Measurements from ENCODE around the gene HDAC2. TPM values are rescaled to one million over a fixed set of nuclear protein-coding genes. Genes with fewer than 3 reads are reported as not detected.
A peak's percentile ranks its signal among the peaks of the same experiment; 100 is the strongest.
"Not testable (repeated sequence)": the region's sequence is repeated elsewhere in the genome, so short reads cannot be mapped to it uniquely, and the experiment has no call there.

HDAC2 gene
- total RNA-seq, 1 donor from 2014 or later: 128 TPM

DNA sequence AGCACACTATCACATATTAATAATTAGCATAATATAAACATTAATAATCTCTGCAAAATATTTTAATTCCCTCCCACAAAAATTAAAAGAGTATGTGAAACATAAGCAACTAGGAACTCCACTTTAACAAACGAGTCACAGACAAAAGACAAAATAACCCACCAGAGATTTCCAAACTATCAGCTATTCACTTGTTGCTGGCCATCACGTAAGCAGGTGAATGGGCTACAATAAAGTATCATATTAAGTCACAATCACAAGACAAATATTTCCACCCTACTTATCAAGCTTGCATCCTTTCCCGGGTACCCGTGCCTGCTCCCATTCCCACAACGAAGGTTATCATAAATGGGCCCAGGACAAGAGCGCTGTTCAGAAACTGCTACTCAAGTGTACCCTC is 2.5 kb downstream of the HDAC2 start:
- intact Hi-C loops (cut with micrococcal nuclease): loop anchor here (10.0 kb wide), 1 partner anchor 334 kb away; no protein-coding TSS in a partner anchor
- Mint-ChIP-seq H3K27ac (no peak overlapping the region), H3K4me3 (peak overlapping the region; percentile 97), H3K4me1 (ENCODE audit: low read depth) (peaks cover 38% of the 10 kb centered on the region), H3K36me3 (ENCODE audit: low read depth) (peaks cover 4% of the 10 kb centered on the region), H3K27me3 (ENCODE audit: insufficient read depth) (peaks cover 4% of the 10 kb centered on the region), H3K9me3 (no peaks in the 10 kb centered on the region)
- no peak for DNase-seq (ENCODE audit: low spot score)

DNA sequence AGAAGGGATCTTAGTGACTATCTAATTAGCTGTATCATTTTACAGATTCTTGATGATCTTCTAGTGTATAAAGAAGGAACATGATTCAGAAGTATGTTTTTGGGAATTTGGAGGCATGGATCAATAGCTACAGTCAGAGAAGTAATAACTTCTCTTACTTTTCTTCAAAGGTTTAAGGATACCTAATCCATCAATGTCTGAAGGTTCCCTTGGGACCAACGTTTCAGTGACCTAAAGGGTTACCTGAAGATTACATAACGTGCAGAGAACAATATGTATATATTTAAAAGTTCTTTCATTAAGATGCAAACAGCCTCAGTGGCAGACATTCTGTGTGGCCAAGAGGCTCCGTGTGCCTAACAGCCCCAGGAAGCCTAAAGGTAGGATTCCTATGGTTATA is 3.2 kb downstream of the HDAC2 start:
- intact Hi-C loops (cut with micrococcal nuclease): loop anchor here (10.0 kb wide), 1 partner anchor 333 kb away; no protein-coding TSS in a partner anchor
- Mint-ChIP-seq H3K27me3 (ENCODE audit: insufficient read depth) (peaks cover 4% of the 10 kb centered on the region), H3K27ac (no peak overlapping the region), H3K36me3 (ENCODE audit: low read depth) (peaks cover 4% of the 10 kb centered on the region), H3K4me1 (ENCODE audit: low read depth) (peaks cover 38% of the 10 kb centered on the region), H3K4me3 (no peak overlapping the region), H3K9me3 (no peaks in the 10 kb centered on the region)
- DNase-seq (ENCODE audit: low spot score): no peak

GRCh38 chr6:113960795-113961194 is 10.2 kb downstream of the HDAC2 start:
- no peak overlapping the region for H3K4me3 Mint-ChIP-seq
- H3K27ac Mint-ChIP-seq: no peak overlapping the region
- DNase-seq (ENCODE audit: low spot score): no peak
- peaks cover 22% of the 10 kb centered on the region for H3K36me3 Mint-ChIP-seq (ENCODE audit: low read depth)
- no peaks in the 10 kb centered on the region for H3K27me3 Mint-ChIP-seq (ENCODE audit: insufficient read depth)
- H3K4me1 Mint-ChIP-seq (ENCODE audit: low read depth): peaks cover 15% of the 10 kb centered on the region
- intact Hi-C loops (cut with micrococcal nuclease): loop anchor here (10.0 kb wide), 1 partner anchor 326 kb away; no protein-coding TSS in a partner anchor
- H3K9me3 Mint-ChIP-seq: no peaks in the 10 kb centered on the region

GRCh38 chr6:113959235-113959634 is 11.7 kb downstream of the HDAC2 start:
- no peak overlapping the region for H3K4me3 Mint-ChIP-seq
- no peaks in the 10 kb centered on the region for H3K9me3 Mint-ChIP-seq
- DNase-seq (ENCODE audit: low spot score): no peak
- no peaks in the 10 kb centered on the region for H3K27me3 Mint-ChIP-seq (ENCODE audit: insufficient read depth)
- H3K4me1 Mint-ChIP-seq (ENCODE audit: low read depth): peaks cover 12% of the 10 kb centered on the region
- intact Hi-C loops (cut with micrococcal nuclease): no loop called here
- H3K27ac Mint-ChIP-seq: no peak overlapping the region
- peaks cover 25% of the 10 kb centered on the region for H3K36me3 Mint-ChIP-seq (ENCODE audit: low read depth)

GRCh38 chr6:113954653-113955052 is 16.3 kb downstream of the HDAC2 start:
- Mint-ChIP-seq H3K27me3 (ENCODE audit: insufficient read depth) (no peaks in the 10 kb centered on the region), H3K36me3 (ENCODE audit: low read depth) (peaks cover 28% of the 10 kb centered on the region), H3K9me3 (no peaks in the 10 kb centered on the region), H3K4me3 (no peak overlapping the region), H3K27ac (no peak overlapping the region), H3K4me1 (ENCODE audit: low read depth) (no peaks in the 10 kb centered on the region)
- intact Hi-C loops (cut with micrococcal nuclease): no loop called here
- no peak for DNase-seq (ENCODE audit: low spot score)

DNA sequence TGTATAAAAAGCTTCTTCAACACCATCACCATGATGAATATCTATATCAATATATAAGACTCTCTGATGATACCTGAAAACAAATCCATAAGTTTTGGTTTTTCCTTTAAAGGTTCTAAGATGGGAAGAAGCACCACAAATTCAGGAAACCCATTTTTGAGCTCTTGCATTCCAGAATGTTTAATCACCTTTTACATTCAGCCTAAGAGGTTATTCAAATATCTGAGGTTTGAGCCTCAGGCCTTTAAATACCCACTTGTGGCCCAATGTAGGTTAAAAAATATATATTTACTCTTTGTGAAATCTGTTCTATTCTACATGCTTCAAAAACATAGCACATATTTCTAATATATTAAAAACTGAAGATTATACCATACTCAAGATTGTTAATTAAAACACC is 17.6 kb downstream of the HDAC2 start:
- H3K36me3 Mint-ChIP-seq (ENCODE audit: low read depth): peaks cover 26% of the 10 kb centered on the region
- H3K27me3 Mint-ChIP-seq (ENCODE audit: insufficient read depth): no peaks in the 10 kb centered on the region
- no peaks in the 10 kb centered on the region for H3K4me1 Mint-ChIP-seq (ENCODE audit: low read depth)
- intact Hi-C loops (cut with micrococcal nuclease): no loop called here
- no peak for DNase-seq (ENCODE audit: low spot score)
- H3K9me3 Mint-ChIP-seq: no peaks in the 10 kb centered on the region
- no peak overlapping the region for H3K27ac Mint-ChIP-seq
- no peak overlapping the region for H3K4me3 Mint-ChIP-seq

DNA sequence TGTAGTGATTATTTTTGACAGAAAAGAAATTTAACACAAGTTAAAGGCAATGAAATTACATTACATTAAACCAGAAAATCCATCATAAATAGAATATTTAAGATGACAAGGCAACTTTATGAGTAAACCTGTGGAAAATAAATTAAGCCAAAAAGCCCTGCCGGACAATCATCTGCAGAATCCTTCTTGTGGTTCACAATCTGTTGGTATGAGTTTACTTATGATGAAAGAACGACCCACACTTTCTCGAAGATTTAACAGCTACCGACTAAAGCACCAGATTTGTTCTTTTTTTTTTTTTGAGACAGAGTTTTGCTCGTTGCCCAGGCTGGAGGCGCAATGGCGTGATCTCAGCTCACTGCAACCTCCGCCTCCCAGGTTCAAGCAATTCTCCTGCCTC is 21.4 kb downstream of the HDAC2 start:
- H3K4me1 Mint-ChIP-seq (ENCODE audit: low read depth): no peaks in the 10 kb centered on the region
- no peak overlapping the region for H3K4me3 Mint-ChIP-seq
- peaks cover 12% of the 10 kb centered on the region for H3K36me3 Mint-ChIP-seq (ENCODE audit: low read depth)
- intact Hi-C loops (cut with micrococcal nuclease): no loop called here
- H3K27ac Mint-ChIP-seq: no peak overlapping the region
- H3K9me3 Mint-ChIP-seq: no peaks in the 10 kb centered on the region
- no peak for DNase-seq (ENCODE audit: low spot score)
- H3K27me3 Mint-ChIP-seq (ENCODE audit: insufficient read depth): no peaks in the 10 kb centered on the region

GRCh38 chr6:113944701-113945100 is 26.2 kb downstream of the HDAC2 start:
- H3K36me3 Mint-ChIP-seq (ENCODE audit: low read depth): peaks cover 30% of the 10 kb centered on the region
- peaks cover 6% of the 10 kb centered on the region for H3K4me1 Mint-ChIP-seq (ENCODE audit: low read depth)
- H3K27me3 Mint-ChIP-seq (ENCODE audit: insufficient read depth): no peaks in the 10 kb centered on the region
- no peak for DNase-seq (ENCODE audit: low spot score)
- H3K4me3 Mint-ChIP-seq: no peak overlapping the region
- no peaks in the 10 kb centered on the region for H3K9me3 Mint-ChIP-seq
- H3K27ac Mint-ChIP-seq: no peak overlapping the region
- intact Hi-C loops (cut with micrococcal nuclease): no loop called here

GRCh38 chr6:113939825-113940224 is 31.1 kb downstream of the HDAC2 start:
- intact Hi-C loops (cut with micrococcal nuclease): no loop called here
- Mint-ChIP-seq H3K27ac (no peak overlapping the region), H3K9me3 (no peaks in the 10 kb centered on the region), H3K36me3 (ENCODE audit: low read depth) (peaks cover 35% of the 10 kb centered on the region), H3K4me3 (no peak overlapping the region), H3K27me3 (ENCODE audit: insufficient read depth) (no peaks in the 10 kb centered on the region), H3K4me1 (ENCODE audit: low read depth) (peaks cover 6% of the 10 kb centered on the region)
- no peak for DNase-seq (ENCODE audit: low spot score)

DNA sequence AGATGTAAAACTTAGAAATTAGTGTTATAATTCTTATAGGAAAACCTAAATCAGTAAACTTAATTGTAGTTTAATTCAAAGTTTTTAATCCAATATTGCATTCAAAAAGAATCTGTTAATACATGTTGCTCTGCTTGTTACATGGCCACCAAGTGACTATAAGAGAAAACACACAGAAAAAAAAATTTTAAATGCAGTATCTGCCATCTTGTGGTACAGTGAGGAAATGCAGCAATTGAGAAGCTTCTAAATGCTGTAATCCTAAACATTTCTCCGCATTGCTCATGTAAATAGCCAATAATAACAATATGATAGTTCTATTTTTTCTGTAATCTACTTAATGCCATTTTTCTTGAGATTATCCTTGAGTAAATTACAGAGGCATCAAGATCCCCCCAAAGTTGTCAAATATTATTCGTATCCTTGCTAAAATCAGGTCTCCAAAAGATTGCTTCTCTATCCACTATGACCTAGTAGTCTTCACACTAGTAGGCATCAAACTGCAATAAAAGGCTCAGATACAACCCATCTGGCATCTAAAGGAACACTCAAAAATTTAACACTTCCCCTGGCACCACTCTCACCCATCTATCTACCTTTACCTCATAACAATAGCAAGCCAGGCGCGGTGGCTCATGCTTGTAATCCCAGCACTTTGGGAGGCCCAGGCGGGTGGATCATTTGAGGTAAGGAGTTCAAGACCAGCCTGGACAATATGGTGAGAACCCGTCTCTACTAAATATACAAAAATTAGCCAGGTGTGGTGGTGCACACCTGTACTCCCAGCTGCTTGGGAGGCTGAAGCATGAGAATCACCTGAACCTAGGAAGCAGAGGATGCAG is 34.6 kb downstream of the HDAC2 start:
- H3K36me3 Mint-ChIP-seq (ENCODE audit: low read depth): peaks cover 21% of the 10 kb centered on the region
- no peaks in the 10 kb centered on the region for H3K4me1 Mint-ChIP-seq (ENCODE audit: low read depth)
- no peak for DNase-seq (ENCODE audit: low spot score)
- no peaks in the 10 kb centered on the region for H3K27me3 Mint-ChIP-seq (ENCODE audit: insufficient read depth)
- no peaks in the 10 kb centered on the region for H3K9me3 Mint-ChIP-seq
- intact Hi-C loops (cut with micrococcal nuclease): no loop called here
- no peak overlapping the region for H3K4me3 Mint-ChIP-seq
- H3K27ac Mint-ChIP-seq: no peak overlapping the region

GRCh38 chr6:113934101-113934500 is 36.8 kb downstream of the HDAC2 start:
- DNase-seq (ENCODE audit: low spot score): no peak
- intact Hi-C loops (cut with micrococcal nuclease): no loop called here
- H3K27ac Mint-ChIP-seq: no peak overlapping the region
- H3K4me1 Mint-ChIP-seq (ENCODE audit: low read depth): no peaks in the 10 kb centered on the region
- peaks cover 9% of the 10 kb centered on the region for H3K36me3 Mint-ChIP-seq (ENCODE audit: low read depth)
- no peak overlapping the region for H3K4me3 Mint-ChIP-seq
- H3K27me3 Mint-ChIP-seq (ENCODE audit: insufficient read depth): peaks cover 2% of the 10 kb centered on the region
- H3K9me3 Mint-ChIP-seq: peaks cover 10% of the 10 kb centered on the region

- H3K27me3 Mint-ChIP-seq (ENCODE audit: insufficient read depth); H3K4me3 Mint-ChIP-seq; H3K4me1 Mint-ChIP-seq (ENCODE audit: low read depth); H3K9me3 Mint-ChIP-seq; intact Hi-C loops (cut with micrococcal nuclease); H3K36me3 Mint-ChIP-seq (ENCODE audit: low read depth); DNase-seq (ENCODE audit: low spot score); H3K27ac Mint-ChIP-seq: not testable (repeated sequence)
Measured at GRCh38 chr6:113931907-113932306, 39.0 kb downstream of the HDAC2 start.

DNA sequence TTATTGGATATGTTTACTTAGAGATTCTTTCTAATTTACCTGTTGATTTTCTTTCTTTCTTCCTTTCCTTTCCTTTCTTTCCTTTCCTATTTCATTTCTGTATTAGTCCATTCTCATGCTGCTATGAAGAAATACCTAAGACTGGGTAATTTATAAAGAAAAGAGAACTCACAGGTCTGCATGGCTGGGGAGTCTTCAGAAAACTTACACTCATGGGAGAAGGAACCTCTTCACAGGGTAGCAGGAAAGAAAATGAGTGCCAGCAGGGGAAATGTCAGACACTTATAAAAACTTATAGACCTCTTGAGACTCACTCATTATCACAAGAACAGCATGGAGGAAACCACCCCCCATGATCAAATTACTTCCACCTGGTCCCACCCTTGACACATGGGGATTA is 40.8 kb downstream of the HDAC2 start:
- intact Hi-C loops (cut with micrococcal nuclease): no loop called here
- peaks cover 10% of the 10 kb centered on the region for H3K9me3 Mint-ChIP-seq
- no peaks in the 10 kb centered on the region for H3K4me1 Mint-ChIP-seq (ENCODE audit: low read depth)
- no peak for DNase-seq (ENCODE audit: low spot score)
- peaks cover 2% of the 10 kb centered on the region for H3K27me3 Mint-ChIP-seq (ENCODE audit: insufficient read depth)
- no peak overlapping the region for H3K27ac Mint-ChIP-seq
- H3K4me3 Mint-ChIP-seq: no peak overlapping the region
- peaks cover 4% of the 10 kb centered on the region for H3K36me3 Mint-ChIP-seq (ENCODE audit: low read depth)
